Renal pelvis (tissue), 4 donors: Measurements from ENCODE around the gene CROCC. TPM values are rescaled to one million over a fixed set of nuclear protein-coding genes. Genes with fewer than 3 reads are reported as not detected.

Experiments used
- DNase-seq: peaks from one replicate; pipeline ENCODE4 v3.0.0-alpha.2; 2013
- polyA plus RNA-seq, 3 donors: library from polyadenylated mRNA; unstranded; fragments of 120-200 nt; gene quantifications; one replicate each; pipeline ENCODE4 v1.2.1, GENCODE V29; 2013; ENCODE audit not compliant: insufficient read length in 3 of 3

The CROCC gene
- polyA plus RNA-seq, 3 donors, result 45.4 to 58.6 (median 52.6) TPM

GRCh38 chr1:16981269-16981849 is 59.6 kb downstream of the CROCC start:
- no peak for DNase-seq

GRCh38 chr1:16982902-16983301 is 61.2 kb downstream of the CROCC start:
- no peak for DNase-seq

- DNase-seq, result no peak
Observed at GRCh38 chr1:16983649-16984048, 61.9 kb downstream of the CROCC start.

- DNase-seq, result no peak
Observed at GRCh38 chr1:16984717-16985116, 63.0 kb downstream of the CROCC start.

- no peak for DNase-seq
Observed at GRCh38 chr1:16986113-16986512, 64.4 kb downstream of the CROCC start.

- DNase-seq, result no peak
Observed at GRCh38 chr1:16986560-16986959, 64.8 kb downstream of the CROCC start.

GRCh38 chr1:16986962-16987361 is 65.2 kb downstream of the CROCC start:
- DNase-seq, result no peak

GRCh38 chr1:16988210-16988609 is 66.5 kb downstream of the CROCC start:
- no peak for DNase-seq

GRCh38 chr1:16989676-16990391 is 68.1 kb downstream of the CROCC start:
- no peak for DNase-seq

- DNase-seq, result no peak
Observed at GRCh38 chr1:16991571-16991970, 69.8 kb downstream of the CROCC start.

GRCh38 chr1:16992102-16992501 is 70.4 kb downstream of the CROCC start:
- no peak for DNase-seq

- DNase-seq, result no peak
Observed at GRCh38 chr1:16992675-16993074, 70.9 kb downstream of the CROCC start.

GRCh38 chr1:16993521-16994038 is 71.8 kb downstream of the CROCC start:
- no peak for DNase-seq

GRCh38 chr1:16996845-16997244 is 75.1 kb downstream of the CROCC start:
- no peak for DNase-seq

GRCh38 chr1:16998589-16998988 is 76.9 kb downstream of the CROCC start:
- DNase-seq, result no peak

GRCh38 chr1:16999863-17000262 is 78.1 kb downstream of the CROCC start:
- DNase-seq, result no peak

- DNase-seq, result no peak
Observed at GRCh38 chr1:17001760-17002523, 80.2 kb downstream of the CROCC start.

- DNase-seq, result no peak
Observed at GRCh38 chr1:17002524-17002902, 80.8 kb downstream of the CROCC start.

GRCh38 chr1:17004466-17005364 is 83.0 kb downstream of the CROCC start:
- DNase-seq, result no peak

GRCh38 chr1:17005365-17005740 is 83.6 kb downstream of the CROCC start:
- no peak for DNase-seq

- DNase-seq, result no peak
Observed at GRCh38 chr1:17007121-17007520, 85.4 kb downstream of the CROCC start.
